Endometrium (tissue), 2 donors: ENCODE data around the gene SLFN5.
"Not testable (repeated sequence)": the region's sequence is repeated elsewhere in the genome, so short reads cannot be mapped to it uniquely, and the experiment has no call there.

Source experiments
- FAIRE-seq: peaks from 2 replicates; lab custom pipeline; 2012; peaks lifted over from hg19 to GRCh38; lab: Jason Lieb, UNC
- donor health status: control.
- donor health status: control.

SLFN5 gene

DNA sequence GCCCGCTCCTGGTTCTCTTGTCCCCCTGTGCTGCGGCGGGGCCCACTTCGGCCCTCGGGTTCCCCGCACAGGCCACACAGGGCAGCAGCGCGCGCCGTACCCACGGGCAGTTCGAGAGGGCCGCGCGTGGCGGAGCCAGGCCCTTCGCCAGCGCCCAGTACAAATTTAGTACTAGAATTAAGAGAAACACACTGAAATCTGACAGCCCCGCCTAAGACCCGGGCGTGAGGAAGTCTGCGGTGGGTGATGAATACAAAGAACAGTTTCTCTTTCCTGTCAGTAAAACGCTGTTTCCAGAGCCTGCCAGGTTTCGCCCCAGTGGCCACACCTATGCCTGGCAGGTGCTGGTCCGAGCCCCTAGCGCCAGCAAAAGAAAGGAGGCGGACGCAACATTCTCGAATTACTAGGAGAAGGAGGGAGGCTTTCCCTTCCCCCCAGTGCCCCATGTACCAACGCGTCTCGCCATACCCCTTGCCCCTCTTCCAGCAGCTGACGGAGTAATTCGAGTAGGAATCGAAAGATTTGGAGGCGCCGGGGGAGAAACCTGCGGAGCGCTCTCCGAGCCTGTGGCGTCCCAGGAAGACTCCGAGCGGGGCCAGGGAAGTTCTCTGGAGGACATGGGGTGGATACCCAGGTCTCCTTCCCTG is 591 bp upstream of the SLFN5 start:
- FAIRE-seq = no peak

DNA sequence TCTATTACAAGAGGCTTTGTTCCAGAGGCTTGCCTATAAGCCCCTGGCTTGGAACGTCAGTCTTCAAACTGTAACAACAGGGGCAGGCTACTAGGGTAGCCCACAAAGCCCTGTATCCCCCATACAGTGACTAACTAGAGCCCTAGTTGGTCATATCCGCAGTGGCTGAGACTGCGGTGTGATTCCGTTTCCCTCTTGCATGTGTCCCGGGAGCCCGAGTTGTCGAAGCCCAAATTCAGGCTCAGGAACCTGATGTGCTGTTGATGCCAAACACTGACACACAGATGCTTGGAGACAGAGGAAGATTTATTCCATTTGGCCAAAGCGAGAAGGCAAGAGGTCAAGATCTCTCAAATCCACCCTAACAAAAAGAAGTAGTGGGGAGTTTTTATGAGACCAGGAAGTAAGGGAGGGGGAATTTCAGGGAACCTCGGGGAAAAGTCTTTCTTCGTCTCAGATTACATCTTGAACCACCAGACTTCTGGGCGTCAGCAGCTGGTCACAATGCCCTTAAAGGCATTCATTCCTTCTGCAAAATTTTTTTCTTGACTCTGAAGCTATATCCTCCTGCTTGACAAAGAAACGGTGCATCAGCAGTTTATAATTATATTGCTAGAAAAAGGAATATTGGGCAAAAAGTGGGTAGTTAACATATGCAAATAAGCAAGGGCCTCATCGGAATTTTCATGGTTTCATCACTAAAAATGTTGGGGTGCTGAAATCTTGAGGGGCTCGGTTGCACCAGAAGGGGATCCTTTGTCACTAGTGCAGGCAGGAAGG is 879 bp downstream of the SLFN5 start:
- peak; percentile 79 for FAIRE-seq

- FAIRE-seq = no peak
Measured at GRCh38 chr17:35244341-35245195, 1.7 kb downstream of the SLFN5 start.

GRCh38 chr17:35245196-35245486 is 2.3 kb downstream of the SLFN5 start:
- no peak for FAIRE-seq

DNA sequence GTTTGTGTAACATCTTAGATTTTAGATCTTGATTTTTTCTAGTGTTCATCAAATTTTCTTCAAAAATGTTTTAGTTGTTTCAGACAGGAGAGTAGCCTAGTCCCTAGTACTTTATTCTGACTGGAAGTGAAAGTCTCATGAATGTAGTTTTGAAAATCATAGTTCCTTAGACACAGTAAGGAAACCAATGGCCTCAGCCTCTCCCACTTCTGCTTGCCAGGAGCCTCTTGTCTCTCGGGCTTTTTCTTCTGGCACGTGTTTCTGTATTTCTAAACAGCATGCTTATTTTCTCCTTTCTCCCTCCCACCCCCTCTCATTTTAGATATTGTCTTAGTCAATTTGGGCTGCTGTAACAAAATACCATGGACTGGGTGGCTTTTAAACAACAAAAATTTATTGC is 9.8 kb downstream of the SLFN5 start:
- FAIRE-seq = no peak

- FAIRE-seq = no peak
Measured at GRCh38 chr17:35254107-35254773, 11.4 kb downstream of the SLFN5 start.

DNA sequence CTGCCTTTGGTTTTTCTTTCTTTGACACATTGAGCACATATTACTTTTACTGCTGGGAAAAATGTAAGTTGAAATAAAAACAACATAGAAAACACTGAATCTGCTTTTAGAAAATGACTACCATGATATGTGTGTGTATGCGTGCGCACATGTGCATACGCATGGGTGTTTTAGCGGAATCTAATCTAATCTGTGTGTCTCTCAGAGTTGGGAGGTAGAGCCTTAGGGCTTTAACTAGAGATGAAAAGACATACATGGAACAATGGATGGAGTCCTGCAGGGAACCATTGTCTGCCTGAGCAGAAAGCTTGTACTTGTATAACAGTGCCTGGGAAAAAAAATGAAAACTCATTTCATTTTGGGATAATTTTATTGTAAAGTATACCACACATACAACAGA is 12.4 kb downstream of the SLFN5 start:
- FAIRE-seq = no peak

DNA sequence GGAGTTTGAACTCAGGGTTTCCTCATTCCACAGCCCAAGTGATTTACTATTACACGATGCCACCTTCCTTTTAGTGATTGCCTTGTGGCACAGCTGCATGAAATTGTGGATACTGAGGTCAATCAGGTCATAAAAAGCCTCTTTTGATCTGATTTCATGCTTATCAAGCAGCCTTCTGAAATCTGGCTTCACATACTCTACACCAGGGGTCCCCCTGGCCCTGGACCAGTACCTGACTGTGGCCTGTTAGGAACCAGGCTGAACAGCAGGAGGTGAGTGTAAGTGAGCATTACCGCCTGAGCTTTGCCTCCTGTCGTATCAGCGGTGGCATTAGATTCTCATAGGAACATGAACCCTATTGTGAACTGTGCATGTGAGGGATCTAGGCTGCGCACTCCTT is 13.8 kb downstream of the SLFN5 start:
- no peak for FAIRE-seq

DNA sequence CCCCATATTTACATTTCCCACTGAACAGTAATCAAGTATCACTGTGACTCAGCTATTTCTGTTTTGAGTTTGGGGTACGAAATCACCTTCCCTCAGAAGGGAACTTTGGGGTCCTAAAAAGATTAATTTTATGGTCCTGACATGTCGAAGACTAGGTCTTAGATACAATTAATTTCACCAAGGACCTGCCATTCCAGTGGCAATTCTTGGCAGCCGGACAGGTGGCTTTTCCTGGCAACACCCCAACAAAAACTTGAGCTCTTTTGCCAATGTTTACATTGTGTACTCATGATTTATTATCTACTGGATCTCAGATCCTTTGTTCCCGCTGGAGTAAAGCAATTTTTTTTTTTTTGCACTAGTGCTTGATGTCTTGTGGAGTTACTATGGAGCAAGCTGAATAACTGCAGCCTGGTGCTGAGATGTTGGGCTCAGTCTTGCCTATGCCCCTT is 14.4 kb downstream of the SLFN5 start:
- FAIRE-seq = peak; percentile 64

- no peak for FAIRE-seq
Measured at GRCh38 chr17:35259001-35259400, 16.1 kb downstream of the SLFN5 start.

- FAIRE-seq = no peak
Measured at GRCh38 chr17:35265071-35265470, 22.2 kb downstream of the SLFN5 start.

- no peak for FAIRE-seq
Measured at GRCh38 chr17:35265566-35266141, 22.8 kb downstream of the SLFN5 start.

DNA sequence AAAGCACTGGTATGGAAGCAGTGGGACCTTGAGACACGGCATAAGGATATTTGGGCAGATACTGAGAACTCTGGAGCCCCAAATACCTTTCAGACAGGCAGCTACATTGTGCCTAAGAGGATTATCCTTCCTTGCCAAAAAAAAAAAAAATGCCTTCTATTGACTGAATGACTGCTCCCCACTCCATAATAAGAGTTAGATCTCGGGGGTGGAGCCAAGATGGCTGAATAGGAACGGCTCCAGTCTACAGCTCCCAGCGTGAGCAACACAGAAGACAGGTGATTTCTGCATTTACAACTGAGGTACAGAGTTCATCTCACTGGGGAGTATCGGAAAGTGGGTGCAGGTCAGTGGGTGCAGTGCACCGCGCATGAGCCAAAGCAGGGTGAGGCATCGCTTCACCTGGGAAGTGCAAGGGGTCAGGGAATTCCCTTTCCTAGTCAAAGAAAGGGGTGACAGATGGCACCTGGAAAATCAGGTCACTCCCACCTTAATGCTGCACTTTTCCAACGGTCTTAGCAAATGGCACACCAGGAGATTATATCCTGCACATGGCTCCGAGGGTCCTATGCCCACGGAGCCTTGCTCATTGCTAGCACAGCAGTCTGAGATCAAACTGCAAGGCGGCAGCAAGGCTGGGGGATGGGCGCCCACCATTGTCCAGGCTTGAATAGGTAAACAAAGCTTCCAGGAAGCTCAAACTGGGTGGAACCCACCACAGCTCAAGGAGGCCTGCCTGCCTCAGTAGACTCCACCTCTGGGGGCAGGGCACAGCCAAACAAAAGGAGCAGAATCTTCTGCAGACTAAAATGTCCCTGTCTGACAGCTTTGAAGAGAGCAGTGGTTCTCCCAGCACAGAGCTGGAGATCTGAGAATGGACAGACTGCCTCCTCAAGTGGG is 31.5 kb downstream of the SLFN5 start:
- FAIRE-seq = not testable (repeated sequence)

DNA sequence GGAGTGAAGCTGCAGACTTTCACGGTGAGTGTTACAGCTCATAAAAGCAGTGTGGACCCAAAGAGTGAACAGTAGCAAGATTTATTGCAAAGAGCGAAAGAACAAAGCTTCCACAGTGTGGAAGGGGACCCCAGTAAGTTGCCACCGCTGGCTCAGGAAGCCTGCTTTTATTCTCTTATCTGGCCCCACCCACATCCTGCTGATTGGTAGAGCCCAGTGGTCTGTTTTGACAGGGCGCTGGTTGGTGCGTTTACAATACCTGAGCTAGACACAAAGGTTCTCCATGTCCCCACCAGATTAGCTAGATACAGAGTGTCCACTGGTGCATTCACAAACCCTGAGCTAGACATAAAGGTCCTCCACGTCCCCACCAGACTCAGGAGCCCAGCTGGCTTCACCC is 35.6 kb downstream of the SLFN5 start:
- FAIRE-seq = not testable (repeated sequence)

GRCh38 chr17:35278876-35279275 is 36.0 kb downstream of the SLFN5 start:
- FAIRE-seq = not testable (repeated sequence)

DNA sequence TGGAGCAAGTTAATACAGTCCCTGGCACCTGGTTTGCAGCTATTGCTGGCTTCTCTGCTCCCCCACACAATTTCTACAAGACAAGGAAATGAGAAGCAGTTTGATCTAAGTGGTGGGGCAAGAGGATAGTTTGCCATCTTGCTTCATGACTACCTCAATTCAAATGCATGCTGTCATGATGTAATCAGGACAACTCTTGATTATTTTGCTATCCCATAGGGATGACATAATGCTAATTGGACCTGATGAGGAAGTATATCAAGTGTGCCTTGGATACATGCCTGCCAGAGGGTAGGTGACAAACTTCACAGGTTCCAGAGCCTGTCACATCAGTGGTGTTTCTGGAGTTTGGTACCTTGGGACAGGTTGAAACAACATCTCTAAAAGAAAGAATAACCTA is 40.9 kb downstream of the SLFN5 start:
- no peak for FAIRE-seq

DNA sequence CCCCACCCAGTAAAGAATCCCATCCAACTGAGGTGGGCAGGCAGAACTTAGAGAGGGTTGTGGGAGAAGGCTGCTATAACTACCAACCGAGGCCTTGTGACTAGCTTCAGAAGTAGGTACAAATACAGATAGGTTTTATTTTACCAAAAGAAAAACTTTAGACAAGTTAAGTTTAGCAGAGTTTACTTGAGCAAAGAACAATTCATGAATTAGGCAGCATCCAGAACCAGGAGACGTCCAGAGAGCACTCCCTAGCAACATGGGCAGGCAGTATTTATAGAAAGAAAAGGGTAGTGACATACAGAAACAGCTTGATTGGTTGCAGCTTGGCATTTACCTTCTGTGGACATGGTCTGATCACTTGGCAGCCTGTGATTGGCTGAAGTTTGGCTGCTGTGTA is 42.1 kb downstream of the SLFN5 start:
- no peak for FAIRE-seq

- FAIRE-seq = no peak
Measured at GRCh38 chr17:35286120-35286781, 43.4 kb downstream of the SLFN5 start.

DNA sequence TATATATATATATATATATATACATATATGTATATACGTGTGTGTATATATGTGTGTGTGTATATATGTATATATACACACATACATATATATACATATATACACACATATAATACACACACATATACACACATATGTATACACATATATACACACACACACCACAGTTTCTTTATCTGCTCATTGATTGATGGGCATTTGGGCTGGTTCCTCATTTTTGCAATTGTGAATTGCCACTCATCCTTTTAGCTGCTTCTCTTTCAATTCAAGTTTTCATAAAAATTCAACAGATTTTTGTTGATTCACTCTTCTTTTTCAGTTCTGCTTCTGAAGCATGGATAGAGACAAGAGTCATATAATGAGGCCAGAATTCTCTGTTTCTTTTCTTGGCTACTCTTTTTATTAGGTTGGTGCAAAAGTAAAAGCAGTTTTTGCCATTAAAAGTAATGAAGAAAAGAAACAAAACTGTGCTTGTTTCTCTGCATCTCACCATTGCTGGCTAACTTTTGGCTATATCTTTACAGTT is 44.5 kb downstream of the SLFN5 start:
- no peak for FAIRE-seq

- FAIRE-seq = no peak
Measured at GRCh38 chr17:35289222-35289621, 46.4 kb downstream of the SLFN5 start.
